HepG2 (cell line): ENCODE results near the gene UPK1B. TPM values are rescaled to one million over a fixed set of nuclear protein-coding genes. Genes with fewer than 3 reads are reported as not detected.
A peak's percentile ranks its signal among the peaks of the same experiment; 100 is the strongest.

ENCODE experiments used
- AHR ChIP-seq: IDR thresholded peaks from 2 replicates; pipeline ENCODE4 v1.6.1; 2018; ENCODE audit warnings: missing genetic modification reagents, missing compliant biosample characterization
- ATF1 ChIP-seq: IDR thresholded peaks from 2 replicates; pipeline ENCODE4 v1.6.1; 2016; ENCODE audit warnings: mild to moderate bottlenecking, control low read depth
- FOXO1 ChIP-seq: sonication (generic); formaldehyde crosslinking; IDR thresholded peaks from 2 replicates; pipeline ENCODE4 v1.4.0; 2020; ENCODE audit warnings: missing genetic modification reagents
- HMGXB3 ChIP-seq: sonication (generic); formaldehyde crosslinking; IDR thresholded peaks from 2 replicates; pipeline ENCODE4 v1.4.0; 2020; ENCODE audit warnings: missing genetic modification reagents, borderline replicate concordance
- HNRNPUL1 ChIP-seq: fragments of 200-400 bp; formaldehyde crosslinking; IDR thresholded peaks from 2 replicates; pipeline ENCODE4 v1.6.1; 2017; ENCODE audit warnings: low read depth, mild to moderate bottlenecking, low read length, moderate library complexity
- MTERF4 ChIP-seq: sonication (generic); formaldehyde crosslinking; IDR thresholded peaks from 2 replicates; pipeline ENCODE4 v1.8.0; 2023; ENCODE audit warnings: mild to moderate bottlenecking, missing genetic modification reagents
- PITX1 ChIP-seq: sonication (generic); formaldehyde crosslinking; IDR thresholded peaks from 2 replicates; pipeline ENCODE4 v1.5.1; 2020; ENCODE audit warnings: mild to moderate bottlenecking, missing genetic modification reagents
- PLRG1 ChIP-seq: fragments of 450-650 bp; conservative IDR thresholded peaks from 2 replicates; pipeline ENCODE4 v1.6.1; 2016
- SIN3A ChIP-seq: IDR thresholded peaks from 2 replicates; pipeline ENCODE4 v1.6.1; 2011; ENCODE audit warnings: low read depth, mild to moderate bottlenecking, control low read depth, low read length, borderline replicate concordance
- SP5 ChIP-seq: IDR thresholded peaks from 2 replicates; pipeline ENCODE4 v1.6.1; 2016; ENCODE audit warnings: low read depth, borderline replicate concordance
- ZBED4 ChIP-seq: sonication (generic); formaldehyde crosslinking; IDR thresholded peaks from 2 replicates; pipeline ENCODE4 v1.4.0; 2020; ENCODE audit warnings: missing genetic modification reagents, borderline replicate concordance
- ZFP36L1 ChIP-seq: sonication (generic); formaldehyde crosslinking; IDR thresholded peaks from 2 replicates; pipeline ENCODE4 v1.8.0; 2022; ENCODE audit warnings: mild to moderate bottlenecking, missing genetic modification reagents, moderate library complexity
- ZNF609 ChIP-seq: sonication (generic); formaldehyde crosslinking; IDR thresholded peaks from 2 replicates; pipeline ENCODE4 v1.4.0; 2020; ENCODE audit warnings: mild to moderate bottlenecking, missing genetic modification reagents, borderline replicate concordance
- polyA plus RNA-seq, 8 experiments: library from polyadenylated mRNA; depleted of rRNA in 3 of 8; stranded (reverse) in 7 of 8; unstranded in 1 of 8; fragments of >200 nt; fragmentation: Illumina TruSeq in 4 of 8; extraction: Trizol in 4 of 8; gene quantifications; 2 replicates each; pipeline versions ENCODE4 v1.2.1 to v1.2.3, GENCODE V29; 2011 to 2016; ENCODE audit warnings: low read depth in 4 of 8, missing spikeins in 1 of 8, mixed read lengths in 1 of 8; ENCODE audit not compliant: insufficient read depth in 1 of 8
- total RNA-seq, 5 experiments: library from RNA; depleted of rRNA; stranded (reverse); fragments of >200 nt; fragmentation: Illumina TruSeq; extraction: Trizol; gene quantifications; 2 replicates each; pipeline ENCODE4 v1.2.3, GENCODE V29; 2016; ENCODE audit warnings: low read depth in 1 of 5

UPK1B gene
- total and polyA plus RNA-seq, 2 of the 13 experiments (the other 11 are each of a cell fraction or from before 2014, with no cell fraction given), result not detected

- TF ChIP-seq ZBED4 (CRISPR knock-in tag) (peak; percentile 35; the same call in 1 of the 2 replicates), ZFP36L1 (0 out of 2 replicates have a peak, but pooled peaks have one; percentile 42), PITX1 (CRISPR knock-in tag) (no peak; the same call in none of the 2 replicates), HMGXB3 (CRISPR knock-in tag) (no peak), PLRG1 (no peak), HNRNPUL1 (no peak), SIN3A (peak; percentile 54; the same call in 1 of the 2 replicates), AHR (CRISPR knock-in tag) (no peak), MTERF4 (CRISPR knock-in tag) (peak; percentile 51; the same call in 1 of the 2 replicates), ZNF609 (peak; percentile 22; the same call in 1 of the 2 replicates), FOXO1 (peak; percentile 33; the same call in 1 of the 2 replicates), ATF1 (CRISPR knock-in tag) (no peak), SP5 (CRISPR knock-in tag) (peak; percentile 43; the same call in 1 of the 2 replicates)
These were observed 67.4 kb downstream of the UPK1B start, which contains the start of gene B4GALT4 (continued) for GRCh38 chr3:119240591-119241434.
